Activated T-cell treated with anti-CD3 and anti-CD28 coated beads for 48 hours (primary cell): ENCODE results near the gene PRR29.
"Not testable (repeated sequence)": the region's sequence is repeated elsewhere in the genome, so short reads cannot be mapped to it uniquely, and the experiment has no call there.

Source experiments
- DNase-seq: peaks from one replicate; pipeline ENCODE4 v3.0.0-alpha.2; 2020; ENCODE audit warnings: low read depth

Gene PRR29

DNA sequence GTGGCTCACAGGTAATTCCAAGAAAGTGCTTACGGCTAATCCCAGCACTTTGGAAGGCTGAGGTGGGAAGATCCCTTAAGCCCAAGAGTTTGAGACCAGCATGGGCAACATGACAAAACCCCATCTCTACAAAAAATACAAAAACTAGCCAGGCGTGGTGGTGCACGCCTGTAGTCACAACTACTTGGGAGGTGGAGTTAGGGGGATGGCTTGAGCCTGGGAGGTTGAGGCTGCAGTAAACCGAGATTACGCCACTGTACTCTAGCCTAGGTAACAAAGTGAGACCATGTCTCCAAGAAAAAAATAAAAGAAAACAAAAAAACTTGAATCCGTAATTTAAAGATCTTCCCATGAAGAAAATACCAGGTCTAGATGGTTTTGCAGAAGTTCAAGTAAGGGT lies 17.3 kb downstream of the PRR29 start:
- no peak for DNase-seq

DNA sequence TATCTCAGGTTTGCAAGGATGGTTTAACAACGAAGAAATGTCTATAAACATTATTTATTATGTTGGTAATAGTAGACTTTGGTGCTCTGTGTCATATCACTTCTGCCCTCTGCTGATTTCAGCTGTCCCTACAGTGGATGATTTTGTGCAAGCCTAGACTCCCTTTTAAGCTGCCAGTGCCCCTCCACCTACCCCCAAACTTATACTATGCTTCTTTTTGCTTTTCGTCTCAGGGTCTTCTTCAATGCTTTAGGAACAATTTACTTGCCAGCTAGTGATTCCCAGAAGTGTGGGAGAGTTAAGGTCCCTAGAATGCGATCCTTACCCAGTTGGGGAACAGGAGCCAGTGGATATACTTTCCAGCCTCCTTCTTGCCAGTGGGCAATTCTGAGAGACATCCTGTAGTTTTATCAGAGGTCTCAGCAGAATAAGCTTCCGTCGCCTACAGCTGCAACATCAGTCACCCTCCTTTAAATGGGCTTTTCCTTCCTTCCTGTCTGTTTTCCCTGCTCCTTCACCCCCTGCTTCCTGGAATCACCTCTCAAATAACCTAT lies 18.2 kb downstream of the PRR29 start:
- DNase-seq = no peak

DNA sequence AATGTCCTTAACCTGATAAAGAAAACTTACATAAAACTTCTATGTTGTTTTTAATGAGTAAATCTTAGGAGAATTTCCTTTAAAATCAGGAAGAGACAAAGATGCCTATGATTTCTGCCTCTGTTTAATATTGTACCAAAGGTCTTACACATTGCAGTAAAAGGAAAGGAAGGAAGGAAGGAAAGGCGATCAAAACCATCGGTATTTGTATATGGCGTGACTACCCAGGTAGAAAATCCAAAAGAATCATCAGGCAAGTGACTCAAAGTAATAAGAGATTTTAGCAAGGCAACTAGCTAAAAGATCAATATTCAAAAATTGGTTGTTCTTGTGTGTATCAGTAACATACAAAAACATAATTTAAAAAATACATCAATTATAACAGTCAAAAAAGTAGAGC lies 18.8 kb downstream of the PRR29 start:
- no peak for DNase-seq

DNA sequence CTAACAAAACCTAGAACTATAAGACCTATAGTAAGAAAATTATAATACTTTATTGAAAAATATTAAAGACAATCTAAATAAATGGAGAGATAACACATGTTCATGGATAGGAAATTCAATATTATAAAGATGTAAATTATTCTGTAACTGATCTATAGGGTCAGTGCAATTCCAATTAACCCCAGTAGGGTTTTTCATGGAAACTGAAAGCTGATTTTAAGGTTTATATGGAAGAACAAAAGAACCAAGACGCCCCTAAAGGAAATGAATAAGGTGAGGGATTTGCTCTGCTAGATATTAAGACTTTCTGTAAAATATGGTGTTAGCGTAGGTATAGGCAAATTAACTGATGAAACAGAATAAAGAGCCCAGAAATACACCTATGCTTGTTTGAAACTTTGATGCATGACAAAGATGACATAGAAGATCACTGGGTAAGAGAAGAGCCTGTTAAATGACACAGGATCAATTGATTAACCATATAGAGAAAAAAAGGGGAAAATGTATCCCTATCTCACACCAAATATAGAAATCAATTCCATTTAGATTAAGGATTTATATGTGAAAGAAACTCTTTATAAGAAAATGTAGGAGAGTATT lies 19.3 kb downstream of the PRR29 start:
- no peak for DNase-seq

DNA sequence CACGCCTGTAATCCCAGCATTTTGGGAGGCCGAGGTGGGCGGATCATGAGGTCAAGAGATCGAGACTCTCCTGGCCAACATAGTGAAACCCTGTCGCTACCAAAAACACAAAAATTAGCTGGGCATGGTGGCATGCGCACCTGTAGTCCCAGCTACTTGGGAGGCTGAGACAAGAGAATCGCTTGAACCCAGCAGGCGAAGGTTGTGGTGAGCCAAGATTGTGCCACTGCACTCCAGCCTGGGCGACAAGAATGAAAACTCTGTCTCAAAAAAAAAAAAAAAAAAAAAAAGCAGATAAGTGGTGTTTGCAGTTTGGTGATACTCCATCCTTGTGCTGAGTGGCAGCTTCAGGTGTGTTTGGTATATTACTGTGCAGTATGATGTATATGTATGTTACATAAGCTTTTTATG lies 21.4 kb downstream of the PRR29 start:
- DNase-seq = not testable (repeated sequence)

DNA sequence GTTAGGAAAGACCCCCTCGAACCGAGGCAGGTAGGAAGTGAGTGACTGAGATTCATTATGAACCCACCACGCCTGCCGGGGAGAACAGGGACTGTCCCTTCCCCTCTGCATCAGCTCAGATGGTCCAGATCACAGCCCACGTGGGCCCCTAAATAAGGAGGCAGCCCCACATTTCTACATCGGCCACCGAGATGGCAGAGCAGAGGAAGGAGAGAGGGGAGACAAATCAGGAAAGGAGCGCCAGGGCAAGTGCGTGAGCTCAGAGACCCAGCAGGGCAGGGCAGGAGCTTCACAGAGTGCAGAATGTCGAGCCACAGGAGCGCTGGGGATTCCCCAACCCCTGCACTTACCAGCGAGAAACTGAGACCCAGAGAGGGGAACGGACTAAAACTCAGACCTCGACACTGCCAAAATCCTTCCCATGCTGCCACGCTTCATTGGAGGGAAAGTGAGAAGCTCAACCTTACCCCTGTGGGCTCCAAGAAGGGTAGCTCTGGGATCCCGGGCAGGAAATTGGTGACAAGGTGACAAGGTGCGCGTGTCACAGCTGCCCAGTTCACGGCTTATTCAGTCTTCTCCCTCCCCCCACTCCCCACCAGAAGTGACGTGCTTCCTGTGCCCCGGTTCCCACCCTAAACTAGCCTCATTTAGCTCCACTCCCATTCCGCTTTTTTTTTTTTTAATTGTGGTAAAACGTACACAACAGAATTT lies 22.1 kb downstream of the PRR29 start, which contains the start of gene ICAM2:
TSS of gene ICAM2 (minus strand) at position 578 of the 711 bp plus-strand sequence. CDS start 13,942 bp downstream, outside the sequence.
- peak; percentile 69 for DNase-seq

DNA sequence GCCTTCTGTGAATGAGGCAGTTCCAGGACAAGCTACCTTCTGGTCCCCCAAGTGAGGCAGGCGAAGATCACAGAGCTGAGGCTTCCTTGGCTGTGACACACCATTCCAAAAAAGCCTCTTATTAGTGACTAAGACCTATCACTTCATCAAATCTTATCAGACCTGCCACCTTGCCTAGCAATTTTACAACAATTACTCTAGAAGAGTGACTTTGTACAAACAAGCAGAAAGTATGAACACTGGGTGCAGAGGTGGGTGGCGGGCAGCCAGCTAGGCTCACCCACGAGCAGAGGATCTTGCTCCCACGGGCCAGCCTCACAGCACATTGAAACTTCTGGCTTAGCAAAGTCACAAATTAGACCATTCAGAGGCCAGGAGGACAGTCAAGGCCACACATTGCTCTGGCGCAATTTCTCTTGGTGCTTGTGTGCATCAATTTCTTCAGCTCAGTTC lies 24.5 kb downstream of the PRR29 start:
- DNase-seq = no peak

DNA sequence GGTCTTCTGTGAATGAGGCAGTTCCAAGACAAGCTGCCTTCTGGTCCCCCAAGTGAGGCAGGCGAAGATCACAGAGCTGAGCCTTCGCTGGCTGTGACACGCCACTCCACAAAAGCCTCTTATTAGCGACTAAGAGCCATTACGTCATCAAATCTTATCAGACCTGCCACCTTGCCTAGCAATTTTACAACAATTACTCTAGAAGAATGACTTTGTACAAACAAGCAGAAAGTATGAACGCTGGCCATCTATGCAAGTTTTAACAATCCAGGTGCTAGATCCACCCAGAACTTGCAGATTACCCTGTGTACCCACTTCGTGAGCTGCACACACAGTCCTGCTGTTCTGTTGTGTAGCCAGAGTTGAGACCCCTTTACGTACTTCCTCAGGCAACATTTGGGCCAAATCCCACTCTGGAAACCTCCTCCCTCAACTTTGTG lies 26.1 kb downstream of the PRR29 start:
- no peak for DNase-seq

DNA sequence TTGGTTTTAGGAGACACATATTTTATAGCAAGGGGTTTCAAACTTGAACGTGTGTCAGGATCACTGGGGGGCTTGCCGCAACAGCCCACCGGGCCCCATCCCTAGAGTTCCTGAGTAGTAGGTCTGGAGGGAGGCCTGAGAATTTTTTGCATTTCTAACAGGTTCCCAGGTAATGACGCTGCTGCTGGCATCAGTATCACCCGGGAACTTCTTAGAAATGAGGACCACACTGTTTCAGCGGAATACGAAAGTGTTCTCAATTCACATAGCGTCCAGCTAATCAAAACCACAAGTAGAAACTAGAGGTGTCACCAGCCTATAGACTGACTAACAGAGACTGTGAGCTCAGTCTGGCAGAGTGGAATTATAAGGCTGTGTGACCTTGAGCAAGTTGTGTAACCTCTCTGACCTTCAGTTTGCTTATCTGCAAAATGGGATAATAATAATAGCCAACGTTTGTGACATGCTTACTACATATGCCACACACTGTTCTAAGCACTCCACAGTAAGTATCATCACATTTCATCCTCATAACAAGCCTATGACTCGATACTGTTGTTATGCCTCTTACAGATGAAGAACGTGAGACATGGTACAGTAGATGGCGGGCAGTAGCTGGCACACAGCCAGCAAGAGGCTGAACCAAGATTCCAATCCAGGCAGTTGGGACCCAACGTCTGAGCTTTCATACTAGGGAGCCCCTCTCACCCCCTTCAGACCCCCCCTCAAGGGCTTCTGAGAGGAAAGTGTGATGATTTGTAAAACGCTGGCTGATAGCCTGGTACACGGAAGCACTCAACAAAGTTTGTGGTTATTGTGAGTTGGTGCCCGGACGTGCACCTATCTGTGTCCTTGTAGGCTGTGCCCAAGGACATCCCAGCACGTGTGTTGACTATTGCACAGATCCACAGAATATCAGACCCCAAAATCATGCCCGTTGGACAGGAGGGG lies 26.9 kb downstream of the PRR29 start:
- no peak for DNase-seq

DNA sequence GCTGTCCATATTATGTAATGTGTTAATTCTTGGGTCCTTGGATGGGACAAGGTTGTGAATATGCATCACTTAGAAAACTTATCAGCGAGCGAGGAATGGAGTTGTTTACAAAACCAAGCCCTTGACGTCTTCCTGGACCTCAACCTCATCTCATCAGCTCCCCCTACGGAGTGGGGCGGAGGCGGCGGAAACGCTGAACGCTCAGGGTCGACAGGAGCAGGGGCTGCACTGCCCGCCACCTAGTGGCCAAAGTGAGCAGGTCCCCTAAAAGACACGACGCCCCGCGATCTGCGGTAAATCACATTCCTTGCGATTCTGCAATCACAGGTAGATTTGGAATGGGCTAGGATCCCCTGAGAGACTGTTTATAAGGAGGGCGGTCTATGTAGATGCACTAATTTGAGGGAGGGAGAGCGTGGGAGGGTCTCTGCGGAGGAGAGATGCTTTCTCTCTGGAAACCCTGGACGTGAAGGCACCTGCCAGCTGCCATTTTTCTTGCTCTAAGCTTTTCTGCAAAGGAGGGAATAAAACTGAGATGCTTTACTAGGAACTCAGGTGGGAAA lies 27.7 kb downstream of the PRR29 start:
- peak; percentile 84 for DNase-seq

DNA sequence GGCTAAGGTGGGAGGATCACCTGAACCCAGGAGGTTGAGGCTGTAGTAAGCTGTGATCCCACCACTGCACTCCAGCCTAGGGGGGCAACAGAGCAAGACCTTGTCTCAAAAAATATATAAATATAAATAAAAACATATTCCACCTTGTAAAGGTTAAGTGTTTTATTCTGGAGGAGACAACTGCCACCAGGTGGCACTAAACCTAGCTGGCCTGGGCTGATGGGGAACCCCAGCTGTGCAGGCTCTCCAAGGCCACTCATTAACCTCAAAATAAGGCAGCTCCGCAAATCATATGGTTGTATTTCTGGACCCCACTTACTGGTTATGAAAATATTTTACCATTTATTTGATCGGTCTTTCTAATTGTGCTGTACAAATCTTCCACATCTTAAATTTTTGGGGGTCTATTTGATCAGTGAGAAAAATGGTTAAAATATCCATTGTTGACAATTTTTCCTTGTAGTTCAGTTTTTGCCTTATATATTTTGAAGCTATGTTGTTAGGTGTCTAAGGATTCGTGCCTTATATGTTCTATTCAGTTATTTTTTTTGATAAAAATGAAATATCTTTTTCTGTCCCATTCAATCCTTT lies 30.8 kb downstream of the PRR29 start:
- DNase-seq = peak; percentile 55

DNA sequence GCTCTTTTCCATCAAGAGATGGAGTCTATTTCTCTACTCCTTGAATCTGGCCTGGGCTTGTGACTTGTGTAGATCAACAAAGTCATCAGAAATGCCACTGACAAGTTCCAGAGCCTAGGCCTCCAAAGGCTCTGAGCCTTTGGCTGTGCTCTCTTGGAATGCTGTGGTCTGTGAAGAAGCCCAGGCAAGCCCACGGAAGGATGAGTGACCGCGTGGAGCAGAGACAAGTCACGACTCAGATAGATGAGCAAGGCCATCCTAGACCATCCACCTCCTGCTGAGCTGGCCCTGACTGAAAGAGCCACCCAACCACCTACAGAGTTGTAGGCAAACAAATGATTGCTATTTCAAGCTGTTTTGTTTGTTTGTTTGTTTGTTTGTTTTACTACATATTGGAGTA lies 33.9 kb downstream of the PRR29 start:
- no peak for DNase-seq

DNA sequence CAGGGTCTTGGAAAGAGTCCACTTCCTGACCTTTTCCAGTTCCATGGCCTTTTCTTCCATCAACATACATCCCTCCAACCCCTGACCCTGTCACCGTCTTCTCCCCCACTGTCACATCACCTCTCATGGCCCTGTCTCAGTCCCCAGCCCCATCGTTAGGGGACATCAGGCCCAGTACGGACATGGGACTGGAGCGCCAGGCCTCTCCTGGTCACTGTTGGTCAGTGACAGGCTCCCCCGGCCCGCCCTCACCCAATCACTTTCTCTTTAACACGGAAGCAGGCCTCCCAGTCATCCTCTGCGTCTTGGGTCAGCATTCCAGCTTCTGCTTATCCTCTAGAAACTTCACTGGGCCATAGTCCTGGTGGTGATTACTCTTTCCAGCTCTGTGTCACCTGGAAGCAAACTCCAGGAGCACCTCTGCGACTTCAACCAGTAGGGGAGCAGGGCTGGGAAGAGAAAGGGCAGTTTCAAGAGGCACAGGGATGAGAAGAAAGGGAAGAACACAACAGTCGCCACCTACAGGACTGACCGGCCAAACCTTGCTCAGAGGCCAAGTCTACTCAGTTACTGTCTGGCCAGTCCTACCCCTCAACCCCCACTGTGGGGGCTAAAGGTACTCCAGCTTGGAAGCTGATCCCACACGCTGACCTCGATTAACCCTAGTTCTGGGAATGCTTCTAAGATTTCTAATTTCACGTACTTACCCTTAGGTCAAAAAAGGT lies 38.2 kb downstream of the PRR29 start:
- DNase-seq = no peak

DNA sequence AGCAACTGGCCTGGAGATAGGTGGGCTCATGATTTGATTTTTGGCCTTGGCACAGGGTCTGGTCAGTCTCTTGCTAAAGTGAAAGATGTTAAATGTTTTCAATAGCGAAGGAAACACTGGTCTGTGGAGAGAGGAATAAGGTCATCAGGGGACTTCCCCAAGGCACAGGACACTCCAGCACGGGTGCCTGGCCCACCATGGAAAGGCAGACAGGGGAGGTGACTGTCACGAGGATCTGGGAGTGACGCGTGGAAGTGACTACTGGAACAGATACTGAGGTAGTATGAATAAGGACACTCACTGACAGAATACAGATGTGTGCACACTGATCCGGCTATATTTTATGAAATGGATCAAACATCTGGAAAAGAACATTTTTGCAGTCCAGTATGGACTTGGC lies 39.0 kb downstream of the PRR29 start:
- DNase-seq = no peak

DNA sequence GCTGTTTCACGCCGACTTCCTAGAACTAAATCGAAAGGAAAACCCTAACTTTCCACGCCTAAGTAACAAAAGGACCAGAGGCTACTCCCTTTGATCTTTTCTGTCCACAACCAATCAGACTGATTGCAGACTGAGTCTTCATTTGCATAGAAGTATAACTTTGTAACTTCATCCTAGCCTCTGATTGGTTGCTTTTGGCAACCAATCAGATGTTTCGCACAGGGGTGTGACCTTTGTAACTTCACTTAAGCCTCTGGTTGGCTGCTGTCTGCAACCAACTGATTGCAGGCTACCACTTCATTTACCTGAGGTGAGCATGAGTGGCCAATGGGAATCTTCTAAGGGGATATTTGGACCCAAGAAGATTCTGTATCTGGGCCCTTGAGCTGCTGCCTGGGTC lies 39.7 kb downstream of the PRR29 start:
- no peak for DNase-seq

DNA sequence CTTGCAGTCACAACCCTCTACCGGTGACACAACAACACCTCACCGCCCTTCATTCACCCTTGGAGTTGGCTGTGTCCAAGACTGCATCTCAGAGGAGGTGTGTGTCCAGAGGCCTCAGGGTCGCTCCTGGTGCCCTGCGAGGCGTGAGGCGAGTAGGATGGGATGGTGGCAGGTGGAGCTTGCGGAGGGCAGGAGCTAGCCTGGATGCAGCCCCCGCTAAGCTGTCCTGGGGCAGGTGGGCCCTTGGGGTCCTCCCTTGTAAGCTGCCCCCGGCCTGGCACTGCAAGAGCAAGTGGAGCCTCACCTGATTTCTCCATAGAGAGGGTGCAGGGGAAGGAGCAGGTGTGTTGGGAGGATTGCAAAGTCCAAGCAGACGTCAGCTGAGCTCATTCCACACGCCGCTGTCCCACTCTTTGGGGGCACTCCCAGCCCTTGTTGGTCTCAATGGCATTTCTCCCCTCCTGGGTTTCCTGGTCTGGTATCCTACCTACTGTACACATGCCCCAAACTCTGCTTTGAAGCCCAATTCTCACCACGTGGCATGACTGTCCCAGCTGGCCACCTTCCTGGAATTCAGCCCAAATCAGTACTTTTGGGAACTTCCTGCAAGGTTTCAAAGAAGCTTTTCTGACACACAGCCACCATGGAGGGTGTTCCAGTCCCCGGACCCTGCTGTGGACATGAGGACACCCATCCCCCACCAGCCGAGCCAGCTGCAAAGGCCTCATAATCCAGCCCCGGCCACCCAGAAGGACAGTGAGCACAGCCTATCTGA lies 40.4 kb downstream of the PRR29 start:
- no peak for DNase-seq

DNA sequence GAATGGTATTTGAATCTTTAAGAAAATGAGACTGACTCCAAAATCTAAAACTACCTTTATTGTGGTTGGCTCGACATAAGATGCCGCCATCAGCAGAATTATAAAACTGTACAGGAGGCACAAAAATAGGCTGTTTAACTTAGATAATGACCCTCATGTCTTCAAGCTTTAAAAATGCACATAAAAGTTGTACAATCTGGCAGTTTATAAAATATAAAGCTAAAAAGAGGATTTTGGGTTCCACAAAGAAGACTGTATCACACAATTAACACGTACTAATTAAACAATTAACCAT lies 40.9 kb downstream of the PRR29 start:
- no peak for DNase-seq

DNA sequence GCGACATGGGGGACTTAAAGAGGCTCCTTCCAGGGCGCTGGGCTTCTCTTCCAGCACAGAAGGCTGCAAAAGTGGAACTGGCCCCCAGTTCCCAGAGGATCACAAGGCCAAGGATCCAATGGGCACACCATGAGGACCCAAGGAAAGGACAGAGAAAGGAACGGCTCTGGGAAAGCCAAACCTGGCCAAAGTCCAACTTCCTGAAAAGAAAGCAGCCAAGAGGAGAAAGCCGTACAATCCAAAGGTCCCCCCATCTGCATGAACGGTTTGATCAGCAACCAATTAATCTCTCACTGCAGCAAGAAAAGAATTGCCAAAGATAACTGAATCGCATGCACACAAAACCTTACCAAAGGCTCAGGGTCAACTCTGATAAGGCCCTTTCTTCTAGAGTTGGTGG lies 42.1 kb downstream of the PRR29 start:
- no peak for DNase-seq

DNA sequence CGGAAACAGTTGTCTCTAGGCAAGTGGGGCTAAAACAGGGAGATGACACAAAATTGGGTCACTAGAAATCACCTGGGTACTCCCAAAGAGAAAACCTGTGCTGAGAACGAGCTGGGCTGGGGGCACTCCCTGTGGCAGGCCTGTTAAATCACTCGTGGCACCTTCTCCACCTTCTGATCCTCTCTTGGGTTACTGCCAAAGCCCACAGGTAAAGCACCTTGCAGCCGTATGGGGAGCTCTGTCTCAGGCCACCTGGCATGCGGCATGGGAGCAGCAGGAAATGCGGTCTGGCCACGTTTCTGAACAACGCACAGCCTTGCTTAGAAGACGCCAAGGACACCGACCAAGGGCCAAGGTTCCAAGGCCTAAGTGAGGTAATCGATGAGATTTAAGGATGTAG lies 43.8 kb downstream of the PRR29 start:
- DNase-seq = no peak
